ENCODE measurements around the gene KRT16. TPM values are rescaled to one million over a fixed set of nuclear protein-coding genes. Genes with fewer than 3 reads are reported as not detected.

Gene KRT16
- total and polyA plus RNA-seq, 2 of the 8 experiments (the other 6 are each of a cell fraction or from before 2014, with no cell fraction given): not detected

DNA sequence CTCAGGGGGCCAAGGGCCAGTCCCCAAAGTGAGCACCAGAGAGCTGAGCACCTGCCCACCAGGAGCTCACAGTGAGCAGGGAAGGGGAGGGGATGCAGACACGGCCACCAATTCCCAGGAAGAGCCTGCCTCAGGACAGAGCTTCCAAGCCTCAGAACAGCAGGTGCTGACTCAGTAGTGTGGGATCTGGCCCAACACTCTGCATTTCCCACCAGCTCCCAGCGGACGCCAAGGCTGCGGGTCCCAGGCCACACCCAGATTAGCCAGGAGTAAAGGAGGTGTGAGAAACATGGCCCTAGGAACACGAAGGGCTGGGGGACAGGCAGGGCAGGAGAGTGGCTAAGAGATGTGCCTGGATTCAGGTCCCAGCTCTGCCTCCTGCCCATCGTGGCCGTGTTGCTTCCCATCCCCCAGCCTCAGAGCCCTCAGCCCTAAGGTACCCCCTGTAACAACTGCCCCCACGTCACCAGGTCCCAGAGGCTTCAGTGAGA, 47.7 kb upstream of the KRT16 start:
- Histone ChIP-seq H3K4me2 (ENCODE audit: insufficient read depth in 1 of 2, low read depth in 2 of 2, low read length in 2 of 2) (no peak overlapping the region), H4K8ac (ENCODE audit: extremely low read depth, insufficient read depth, low read length) (no peak overlapping the region), H3K56ac (replicated peaks; ENCODE audit: insufficient read length, low read depth, low read length) (no peak overlapping the region), H4K5ac (ENCODE audit: insufficient read length, low read depth, low read length) (no peak overlapping the region), H2BK15ac (ENCODE audit: low read length) (0 out of 2 replicates have a peak overlapping the region, but pooled peaks have one; percentile 61), H3K18ac (ENCODE audit: extremely low read depth, low read length) (no peak overlapping the region), H3K23ac (ENCODE audit: insufficient read length) (no peak overlapping the region), H2AK5ac (ENCODE audit: low read depth, low read length) (no peak overlapping the region), H3K9ac (replicated peaks in 1 of 4; ENCODE audit: extremely low read depth in 1 of 4, low read depth in 3 of 4, low read length in 3 of 4) (no peak overlapping the region), H3K4me3 (ENCODE audit: extremely low read depth in 1 of 4, insufficient read depth in 2 of 4, low read depth in 3 of 4, low read length in 4 of 4) (no peak overlapping the region), H3K79me1 (ENCODE audit: low read depth, low read length) (no peaks in the 10 kb centered on the region), H3K4ac (replicated peaks; ENCODE audit: insufficient read length, low read depth, low read length) (no peak overlapping the region), H3K79me2 (ENCODE audit: control insufficient read depth in 1 of 2, insufficient read depth in 2 of 2, low read length in 2 of 2) (no peaks in the 10 kb centered on the region), H2BK5ac (ENCODE audit: low read depth, low read length) (no peak overlapping the region), H3K4me1 (replicated peaks in 1 of 4; ENCODE audit: control insufficient read depth in 3 of 4, insufficient read depth in 4 of 4, low read length in 3 of 4) (peaks cover 0 to 13% (median 6%) of the 10 kb centered on the region in 4 experiments; a peak in 5 of 7 replicates), H2AFZ (ENCODE audit: low read length) (no peak overlapping the region), H2BK120ac (replicated peaks; ENCODE audit: low read depth, low read length) (no peak overlapping the region), H2BK20ac (ENCODE audit: low read length) (no peak overlapping the region), H4K91ac (replicated peaks; ENCODE audit: insufficient read length, low read length) (no peak overlapping the region), H3K27me3 (replicated peaks in 1 of 4; ENCODE audit: control insufficient read depth in 3 of 4, extremely low read depth in 1 of 4, insufficient read depth in 3 of 4, low read length in 3 of 4) (no peaks in the 10 kb centered on the region; a peak in 3 of 7 replicates), H2BK12ac (ENCODE audit: low read depth, low read length) (no peak overlapping the region), H3K9me3 (ENCODE audit: insufficient read depth in 2 of 2, low read depth in 1 of 2, low read length in 1 of 2) (no peaks in the 10 kb centered on the region), H3K23me2 (ENCODE audit: low read depth, low read length) (0 out of 2 replicates have a peak, but pooled peaks cover 3% of the 10 kb centered on the region), H4K20me1 (replicated peaks in 1 of 2; ENCODE audit: control insufficient read depth in 1 of 2, insufficient read depth in 2 of 2, low read length in 2 of 2) (no peaks in the 10 kb centered on the region), H3K36me3 (ENCODE audit: control insufficient read depth in 2 of 4, insufficient read depth in 4 of 4, low read length in 3 of 4) (no peaks in the 10 kb centered on the region), H3K14ac (ENCODE audit: insufficient read length) (no peak overlapping the region), H3K27ac (ENCODE audit: low read depth, low read length) (no peak overlapping the region)
- DNase-seq (ENCODE audit: low read depth in 1 of 2, low spot score in 2 of 2) (no peak), FAIRE-seq (no peak)
- TF ChIP-seq TAF7 (optimal IDR thresholded peaks at IDR 0.05; ENCODE audit: borderline replicate concordance, low read depth, low read length): no peak
- no peak for TF ChIP-seq RAD21 (IDR thresholded peaks at IDR 0.05 in 1 of 2, conservative IDR thresholded peaks at IDR 0.05 in 1 of 2; ENCODE audit: low read depth in 2 of 2, low read length in 2 of 2)
- TF ChIP-seq PHF8 (conservative IDR thresholded peaks at IDR 0.05; ENCODE audit: low read depth, low read length): no peak
- TF ChIP-seq, protein P1, sequence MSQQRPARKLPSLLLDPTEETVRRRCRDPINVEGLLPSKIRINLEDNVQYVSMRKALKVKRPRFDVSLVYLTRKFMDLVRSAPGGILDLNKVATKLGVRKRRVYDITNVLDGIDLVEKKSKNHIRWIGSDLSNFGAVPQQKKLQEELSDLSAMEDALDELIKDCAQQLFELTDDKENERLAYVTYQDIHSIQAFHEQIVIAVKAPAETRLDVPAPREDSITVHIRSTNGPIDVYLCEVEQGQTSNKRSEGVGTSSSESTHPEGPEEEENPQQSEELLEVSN (IDR thresholded peaks at IDR 0.05): peak; percentile 68
- TF ChIP-seq POLR2AphosphoS5 (IDR thresholded peaks at IDR 0.05; ENCODE audit: low read depth, low read length): no peak
- no peak for TF ChIP-seq EGR1 (IDR thresholded peaks at IDR 0.05; ENCODE audit: borderline replicate concordance, low read depth, low read length)
- peak; percentile 42 for TF ChIP-seq RNF2 (IDR thresholded peaks at IDR 0.05; ENCODE audit: borderline replicate concordance, low read depth, low read length, missing control alignments, poor library complexity, severe bottlenecking)
- TF ChIP-seq, protein P2, sequence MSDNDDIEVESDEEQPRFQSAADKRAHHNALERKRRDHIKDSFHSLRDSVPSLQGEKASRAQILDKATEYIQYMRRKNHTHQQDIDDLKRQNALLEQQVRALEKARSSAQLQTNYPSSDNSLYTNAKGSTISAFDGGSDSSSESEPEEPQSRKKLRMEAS (IDR thresholded peaks at IDR 0.05): 0 out of 2 replicates have a peak, but pooled peaks have one; percentile 29
- ChIA-PET CTCF (ENCODE audit: partially characterized antibody) (interaction anchor here (0.6 to 12.1 kb wide), 13 partner anchors 11 to 802 kb away, joined by 3 to 338 read pairs (median 3); partner anchors contain the start of genes KRT16 and KRT19), POLR2A (ENCODE audit: partially characterized antibody) (interaction anchor here (0.8 to 1.5 kb wide), 4 partner anchors 19 to 111 kb away, joined by 3 to 5 read pairs (median 4); no protein-coding TSS in a partner anchor)
- 88% methylated on average over 8 of the region's 8 CpGs; no CpG with 5 or more reads in 1 of the 2 experiments for WGBS, 2 experiments (ENCODE audit: extremely low coverage in 1 of 2, insufficient coverage in 1 of 2, insufficient read length in 1 of 2, insufficient replicate concordance in 2 of 2, low coverage in 1 of 2, low lambda C conversion rate in 2 of 2, missing lambda C conversion rate in 1 of 2)

All from H1 (cell line).